Endodermal cell (in vitro differentiated cells): ENCODE results near the gene NCK2. TPM values are rescaled to one million over a fixed set of nuclear protein-coding genes. Genes with fewer than 3 reads are reported as not detected.

Experiments used
- DNase-seq: peaks from one replicate; pipeline ENCODE4 v3.0.0-alpha.2; 2017
- H3K27ac ChIP-seq: 2 replicates; pipeline ENCODE4 v1.5.1; 2013; ENCODE audit warnings: mild to moderate bottlenecking, low read depth, low read length, moderate library complexity
- H3K27me3 ChIP-seq: 2 replicates; pipeline ENCODE4 v1.6.1; 2013; ENCODE audit warnings: mild to moderate bottlenecking, low read length, moderate library complexity; ENCODE audit not compliant: insufficient read depth, control insufficient read depth, poor library complexity, severe bottlenecking
- H3K36me3 ChIP-seq: 2 replicates; pipeline ENCODE4 v1.7.0; 2013; ENCODE audit warnings: mild to moderate bottlenecking, low read length, moderate library complexity; ENCODE audit not compliant: control insufficient read depth, insufficient read depth
- H3K4me1 ChIP-seq: one replicate; pipeline ENCODE4 v1.7.0; 2013; ENCODE audit warnings: low read length; ENCODE audit not compliant: control insufficient read depth, insufficient read depth
- H3K4me3 ChIP-seq: 2 replicates; pipeline ENCODE4 v1.5.1; 2013; ENCODE audit warnings: mild to moderate bottlenecking, low read length, moderate library complexity
- H3K9ac ChIP-seq: 2 replicates; pipeline ENCODE4 v1.6.1; 2013; ENCODE audit warnings: mild to moderate bottlenecking, low read length, moderate library complexity; ENCODE audit not compliant: poor library complexity, severe bottlenecking; ENCODE audit errors: extremely low read depth
- H3K9me3 ChIP-seq: 2 replicates; pipeline ENCODE4 v1.6.1; 2013; ENCODE audit warnings: mild to moderate bottlenecking, low read length, moderate library complexity; ENCODE audit not compliant: control insufficient read depth
- H3K27ac Mint-ChIP-seq: 2 replicates; pipeline ENCODE4 v1.8.0; 2020; ENCODE audit warnings: mixed read lengths
- H3K27me3 Mint-ChIP-seq: 2 replicates; pipeline ENCODE4 v1.8.0; 2021; ENCODE audit warnings: mild to moderate bottlenecking, mixed read lengths; ENCODE audit not compliant: insufficient read depth
- H3K36me3 Mint-ChIP-seq: 2 replicates; pipeline ENCODE4 v1.8.0; 2020; ENCODE audit warnings: low read depth, mixed read lengths
- H3K4me1 Mint-ChIP-seq: 2 replicates; pipeline ENCODE4 v1.8.0; 2020; ENCODE audit warnings: mixed read lengths
- H3K4me3 Mint-ChIP-seq: 2 replicates; pipeline ENCODE4 v1.8.0; 2020; ENCODE audit warnings: mild to moderate bottlenecking, moderate library complexity, mixed read lengths
- H3K9me3 Mint-ChIP-seq: 2 replicates; pipeline ENCODE4 v1.8.0; 2020; ENCODE audit warnings: mild to moderate bottlenecking, mixed read lengths
- WGBS, 2 experiments: methylation state at CpG; one replicate each; pipeline versions ENCODE4 v1.1.5 to v1.1.7; 2013; ENCODE audit warnings: missing lambda C conversion rate in 2 of 2, mixed read lengths in 1 of 2; ENCODE audit not compliant: insufficient coverage in 1 of 2, insufficient read length in 1 of 2; 5-methylcytosine and 5-hydroxymethylcytosine counted together
- total RNA-seq, 2 donors: library from RNA; stranded (reverse); fragmentation: NEBNext Ultra II Directional in 1 of 2; extraction: Animal tissue kit (Norgen Biotek cat#: 25700) in 1 of 2; gene quantifications; 2 replicates in 1 of 2; 3 replicates in 1 of 2; pipeline ENCODE4 v1.2.1, GENCODE V29; 2021
- TF ChIP-seq, protein P1 (sequence below): fragments of 200-600 bp; sonication (generic); conservative IDR thresholded peaks from 2 replicates; pipeline ENCODE4 v1.5.0; 2021; ENCODE audit warnings: antibody characterized with exemption, mild to moderate bottlenecking

Gene NCK2
- total RNA-seq, 2 donors from 2014 or later = 58.9 to 63.8 TPM

DNA sequence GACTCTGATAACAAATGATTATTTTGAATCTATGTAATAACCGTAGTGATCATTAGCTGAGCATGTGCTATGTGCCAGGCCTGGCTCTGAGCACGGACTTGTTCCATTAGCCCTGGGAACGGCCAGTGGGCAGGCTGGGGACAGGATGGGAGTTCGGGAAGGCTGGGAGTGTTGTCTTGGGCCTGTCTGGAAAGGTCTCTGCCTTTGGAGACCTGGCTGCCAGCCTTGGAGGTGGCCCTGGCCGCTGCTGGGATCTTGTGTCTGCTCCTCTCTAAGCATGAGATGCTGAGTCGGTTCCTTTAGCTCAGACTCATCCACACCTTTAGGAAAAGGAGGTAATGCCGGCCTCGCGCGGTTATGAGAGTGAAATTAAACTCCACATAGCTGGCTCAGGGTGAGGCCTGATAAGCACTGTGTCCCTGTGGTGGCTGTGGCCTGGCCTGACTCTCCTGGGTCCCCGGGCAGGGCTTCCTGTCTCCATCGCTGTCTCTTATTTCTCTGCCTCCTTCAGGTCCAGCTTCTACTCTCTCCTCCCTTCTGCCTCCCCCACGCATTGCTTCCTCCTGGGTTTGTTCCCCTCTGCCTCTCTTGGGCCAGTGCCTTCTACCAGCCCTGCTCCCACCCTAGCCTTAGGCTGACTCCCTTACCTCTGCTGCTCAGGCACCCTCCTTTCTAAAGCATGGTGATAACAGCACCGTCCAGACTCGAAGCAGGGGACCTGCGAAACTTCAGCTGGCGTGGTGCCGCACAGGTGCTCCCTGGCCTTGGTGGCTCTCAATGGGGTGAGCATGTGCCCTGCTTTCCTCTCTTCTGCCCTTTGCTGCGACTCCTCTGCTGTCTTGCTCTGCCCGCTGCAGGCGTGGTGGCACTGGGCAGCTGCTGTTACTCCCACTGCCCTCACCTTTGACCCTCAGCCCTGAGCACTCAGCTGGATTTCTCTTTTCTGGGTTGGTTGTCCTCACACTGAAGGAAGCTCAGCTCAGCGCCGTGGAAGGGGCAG lies 41.8 kb downstream of the NCK2 start:
- WGBS, 2 experiments = 94 to 97% methylated on average over 13 to 23 of the region's 23 CpGs
- Mint-ChIP-seq H3K27ac (no peak overlapping the region), H3K4me1 (peaks cover 41% of the 10 kb centered on the region), H3K27me3 (no peaks in the 10 kb centered on the region), H3K9me3 (no peaks in the 10 kb centered on the region), H3K36me3 (no peaks in the 10 kb centered on the region), H3K4me3 (no peak overlapping the region)
- Histone ChIP-seq H3K4me1 (no peaks in the 10 kb centered on the region), H3K9ac (no peak overlapping the region), H3K36me3 (peaks cover 5% of the 10 kb centered on the region), H3K9me3 (no peaks in the 10 kb centered on the region), H3K27ac (no peak overlapping the region), H3K4me3 (no peak overlapping the region), H3K27me3 (no peaks in the 10 kb centered on the region)
- TF ChIP-seq, protein P1, sequence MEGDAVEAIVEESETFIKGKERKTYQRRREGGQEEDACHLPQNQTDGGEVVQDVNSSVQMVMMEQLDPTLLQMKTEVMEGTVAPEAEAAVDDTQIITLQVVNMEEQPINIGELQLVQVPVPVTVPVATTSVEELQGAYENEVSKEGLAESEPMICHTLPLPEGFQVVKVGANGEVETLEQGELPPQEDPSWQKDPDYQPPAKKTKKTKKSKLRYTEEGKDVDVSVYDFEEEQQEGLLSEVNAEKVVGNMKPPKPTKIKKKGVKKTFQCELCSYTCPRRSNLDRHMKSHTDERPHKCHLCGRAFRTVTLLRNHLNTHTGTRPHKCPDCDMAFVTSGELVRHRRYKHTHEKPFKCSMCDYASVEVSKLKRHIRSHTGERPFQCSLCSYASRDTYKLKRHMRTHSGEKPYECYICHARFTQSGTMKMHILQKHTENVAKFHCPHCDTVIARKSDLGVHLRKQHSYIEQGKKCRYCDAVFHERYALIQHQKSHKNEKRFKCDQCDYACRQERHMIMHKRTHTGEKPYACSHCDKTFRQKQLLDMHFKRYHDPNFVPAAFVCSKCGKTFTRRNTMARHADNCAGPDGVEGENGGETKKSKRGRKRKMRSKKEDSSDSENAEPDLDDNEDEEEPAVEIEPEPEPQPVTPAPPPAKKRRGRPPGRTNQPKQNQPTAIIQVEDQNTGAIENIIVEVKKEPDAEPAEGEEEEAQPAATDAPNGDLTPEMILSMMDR = no peak
- no peak for DNase-seq

DNA sequence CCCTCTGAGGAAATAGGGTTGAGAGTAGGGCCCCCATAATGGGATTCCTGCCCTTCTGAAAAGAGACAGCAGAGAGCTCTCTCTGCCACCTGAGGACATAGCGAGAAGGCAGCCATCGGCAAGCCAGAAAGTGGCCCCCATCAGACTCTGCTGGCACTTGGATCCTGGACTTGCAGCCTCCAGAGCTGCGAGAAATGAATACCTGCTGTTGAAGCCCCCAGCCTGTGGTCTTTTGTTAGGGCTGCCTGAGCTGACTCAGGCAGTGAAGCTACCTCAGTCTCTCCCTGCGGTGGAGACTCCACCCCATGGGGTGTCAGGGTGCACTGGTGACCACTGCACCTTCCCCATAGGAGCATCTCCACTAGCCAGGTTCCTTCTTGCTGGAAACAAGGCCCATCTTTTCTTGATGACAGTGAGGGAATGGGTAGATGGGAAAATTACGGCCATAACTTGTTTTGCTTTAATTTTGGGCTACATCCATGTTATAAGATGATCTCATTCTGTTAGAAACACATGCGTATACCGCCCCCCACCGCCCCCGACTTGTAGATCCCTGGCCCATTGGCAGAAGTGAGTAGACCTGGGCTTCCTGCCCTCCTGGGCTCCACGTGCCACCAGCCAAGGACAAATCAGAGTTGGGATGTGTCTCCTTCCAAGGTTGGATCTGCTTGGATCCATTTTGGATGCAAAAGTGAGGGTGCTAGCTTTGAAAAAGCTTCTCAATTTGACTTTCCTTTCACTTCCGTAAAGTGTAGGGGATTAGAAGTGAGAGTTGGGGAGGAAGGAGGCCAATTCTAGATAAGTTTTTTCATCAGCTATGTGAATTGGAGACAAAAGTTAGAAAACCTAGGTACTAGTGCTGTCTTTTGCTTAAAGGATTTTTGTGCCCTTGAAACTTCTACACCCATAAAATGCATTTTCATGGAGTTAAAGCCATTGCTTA lies 42.9 kb downstream of the NCK2 start:
- Mint-ChIP-seq H3K27ac (no peak overlapping the region), H3K9me3 (no peaks in the 10 kb centered on the region), H3K36me3 (no peaks in the 10 kb centered on the region), H3K27me3 (no peaks in the 10 kb centered on the region), H3K4me1 (peaks cover 48% of the 10 kb centered on the region), H3K4me3 (no peak overlapping the region)
- Histone ChIP-seq H3K4me3 (no peak overlapping the region), H3K27ac (no peak overlapping the region), H3K9ac (no peak overlapping the region), H3K27me3 (no peaks in the 10 kb centered on the region), H3K4me1 (no peaks in the 10 kb centered on the region), H3K9me3 (no peaks in the 10 kb centered on the region), H3K36me3 (peaks cover 5% of the 10 kb centered on the region)
- WGBS, 2 experiments = 88 to 92% methylated on average over 8 to 11 of the region's 11 CpGs
- no peak for DNase-seq
- TF ChIP-seq, protein P1 = no peak

DNA sequence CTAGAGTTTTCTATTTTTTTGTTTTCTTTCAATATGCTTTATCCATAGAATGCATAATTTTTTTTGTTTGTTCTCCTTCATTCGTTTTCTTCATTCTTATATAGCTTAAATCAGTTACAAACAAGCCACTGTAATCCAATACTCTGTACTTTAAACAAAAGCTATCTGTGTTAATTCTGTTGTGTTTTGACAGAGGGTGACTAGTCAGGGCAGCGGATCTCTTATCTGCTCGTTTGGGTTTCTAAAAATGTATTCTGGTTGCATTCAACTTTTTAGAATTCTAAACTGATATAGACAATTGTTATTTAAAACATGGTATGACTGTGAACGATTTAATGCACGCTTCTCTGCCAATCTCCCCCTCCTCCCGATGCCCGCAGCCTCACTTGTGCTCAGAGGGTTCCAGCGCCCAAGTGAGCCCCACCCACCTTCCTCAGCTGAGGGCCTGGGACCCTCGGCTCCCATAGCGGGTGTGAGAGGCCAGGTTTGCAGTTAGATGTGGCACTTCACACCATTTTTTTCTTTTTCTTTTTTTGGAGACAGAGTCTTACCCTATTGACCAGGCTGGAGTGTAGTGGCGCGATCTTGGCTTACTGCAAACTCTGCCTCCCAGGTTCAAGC lies 44.1 kb downstream of the NCK2 start:
- H3K27ac Mint-ChIP-seq = no peak overlapping the region
- WGBS, 2 experiments = 93 to 95% methylated on average over 4 to 12 of the region's 12 CpGs

More for the DNA sequence above, 44.1 kb downstream of the NCK2 start:
- Histone ChIP-seq H3K9ac (no peak overlapping the region), H3K4me1 (no peaks in the 10 kb centered on the region), H3K9me3 (no peaks in the 10 kb centered on the region), H3K4me3 (no peak overlapping the region), H3K36me3 (peaks cover under 1% of the 10 kb centered on the region), H3K27me3 (no peaks in the 10 kb centered on the region), H3K27ac (no peak overlapping the region)
- H3K9me3 Mint-ChIP-seq = no peaks in the 10 kb centered on the region
- TF ChIP-seq, protein P1 = no peak
- DNase-seq = no peak
- no peaks in the 10 kb centered on the region for H3K36me3 Mint-ChIP-seq
- no peak overlapping the region for H3K4me3 Mint-ChIP-seq
- no peaks in the 10 kb centered on the region for H3K27me3 Mint-ChIP-seq
- H3K4me1 Mint-ChIP-seq = peaks cover 48% of the 10 kb centered on the region
